Activated CD4-positive, alpha-beta T cell treated with anti-CD3 and anti-CD28 coated beads, Interleukin-2, amount 50 U/mL, for 48 hours (primary cell): Measurements from ENCODE around the gene THSD4.

Experiments
- DNase-seq, 2 experiments: peaks; one replicate each; pipeline ENCODE4 v3.0.0-alpha.2; 2020

THSD4 gene

DNA sequence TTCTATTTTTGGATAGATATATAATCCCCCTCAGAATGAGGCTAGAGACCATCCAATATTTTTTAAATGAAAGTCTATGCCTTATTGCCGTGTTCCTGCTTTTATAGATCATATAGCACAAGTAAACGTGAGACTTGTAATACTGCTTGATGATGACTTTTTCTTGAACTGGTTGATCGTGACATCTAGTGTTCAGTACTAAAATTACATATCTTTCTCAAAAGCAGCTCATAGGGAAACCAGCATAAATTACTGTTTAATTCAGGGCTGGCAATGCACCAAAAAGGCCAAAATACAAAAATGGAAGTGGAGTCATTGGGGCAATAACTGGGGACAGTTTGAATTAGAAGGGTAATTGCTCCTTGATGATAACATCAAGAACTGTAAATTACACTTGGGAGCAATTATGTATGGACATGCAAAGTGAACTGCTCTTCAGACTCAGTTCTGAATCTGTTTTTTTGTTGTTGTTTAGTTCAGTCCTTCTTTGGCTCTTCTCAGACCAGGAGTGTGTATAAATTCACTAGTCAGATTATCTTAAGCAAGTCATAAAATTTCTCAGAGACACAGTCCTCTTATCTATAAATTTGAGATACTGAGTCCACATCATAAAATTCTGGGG, 325.3 kb downstream of the THSD4 start:
- no peak for DNase-seq

DNA sequence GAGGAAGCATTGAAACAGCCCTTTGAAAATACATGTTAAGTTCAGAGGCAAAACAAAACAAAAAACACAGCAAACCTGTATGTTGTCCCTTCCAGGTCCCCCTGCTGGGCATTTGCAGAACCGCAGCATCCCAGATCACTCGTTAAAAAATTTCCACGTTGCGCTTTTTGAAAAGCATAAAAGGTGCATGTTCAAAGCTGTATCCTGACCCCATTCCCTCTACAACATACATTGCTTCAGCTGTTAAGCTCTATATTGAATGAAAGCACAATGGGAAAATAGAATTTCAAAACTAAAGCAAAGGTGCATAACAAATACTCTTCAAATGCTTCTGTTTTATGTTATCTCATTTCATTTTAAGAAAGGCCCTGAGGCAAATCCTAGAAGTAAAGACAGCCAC, 328.3 kb downstream of the THSD4 start:
- peak; percentile 56 to 61 for DNase-seq

DNA sequence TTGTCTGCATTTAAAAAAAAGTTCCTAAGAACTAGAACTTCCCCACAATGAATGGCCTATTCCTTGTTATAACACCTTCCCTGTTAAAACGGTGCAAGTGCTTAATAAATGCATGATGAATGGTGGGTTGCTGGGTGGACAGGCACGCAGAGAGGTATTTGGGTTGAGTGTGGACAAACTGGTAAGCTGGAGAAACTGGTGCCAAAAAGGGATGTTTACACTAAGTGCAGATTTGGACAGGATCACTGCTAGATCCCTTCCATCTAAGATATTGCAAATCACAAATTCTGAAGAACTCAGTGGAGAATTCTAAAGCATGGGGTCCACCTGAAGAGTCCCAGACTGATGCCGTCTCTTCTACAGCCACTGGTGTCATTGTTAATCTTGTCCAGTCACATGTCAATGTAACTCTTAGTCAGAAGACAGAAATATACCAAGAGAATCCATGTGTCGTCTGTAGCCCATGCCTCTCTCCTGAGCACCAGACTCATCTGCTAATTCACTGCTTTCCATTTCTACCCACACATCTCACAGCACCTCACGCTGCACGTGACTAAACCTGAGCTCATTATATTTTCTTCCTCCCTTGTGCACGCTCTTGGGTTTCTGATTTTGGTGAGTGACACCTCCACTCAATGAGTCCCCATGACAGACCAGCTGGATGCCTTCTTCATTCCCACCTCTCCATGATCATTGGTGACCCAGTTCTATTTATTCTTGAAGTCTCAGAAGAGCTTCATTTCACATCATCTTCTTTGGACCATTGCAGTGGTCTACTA, 328.9 kb downstream of the THSD4 start:
- no peak for DNase-seq

DNA sequence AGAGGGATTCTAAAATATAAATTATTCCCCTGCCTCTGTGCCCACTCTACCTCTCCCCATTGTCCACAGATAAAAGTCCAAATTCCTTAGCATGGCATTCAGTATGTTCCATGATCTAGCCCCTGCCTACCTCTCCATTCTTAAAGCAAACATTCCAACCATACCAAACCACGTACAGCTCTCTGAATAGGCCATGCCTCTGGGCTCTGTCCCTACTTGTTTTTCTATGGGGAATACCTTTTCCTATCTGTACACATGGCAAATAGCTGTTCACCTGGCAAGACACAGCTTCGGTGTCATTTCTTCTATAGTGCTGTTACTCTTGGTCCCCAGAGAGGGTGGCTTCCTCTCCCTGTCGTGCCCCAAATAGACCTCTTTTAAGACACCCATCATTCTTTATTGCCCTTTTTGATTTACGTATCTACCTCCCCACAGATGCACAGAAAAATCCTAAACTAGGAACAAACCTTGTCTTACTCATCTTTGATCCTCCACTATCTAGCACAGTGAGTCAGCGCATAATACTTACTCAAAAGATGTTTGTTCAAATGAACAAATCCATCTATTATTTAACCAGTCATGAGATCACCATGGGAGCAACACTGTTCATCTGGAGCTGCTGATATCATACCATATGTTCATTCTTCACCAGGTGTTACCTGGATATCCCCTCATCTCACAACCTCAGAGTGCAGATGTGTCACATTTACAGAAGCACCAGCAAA, 329.8 kb downstream of the THSD4 start:
- no peak for DNase-seq

DNA sequence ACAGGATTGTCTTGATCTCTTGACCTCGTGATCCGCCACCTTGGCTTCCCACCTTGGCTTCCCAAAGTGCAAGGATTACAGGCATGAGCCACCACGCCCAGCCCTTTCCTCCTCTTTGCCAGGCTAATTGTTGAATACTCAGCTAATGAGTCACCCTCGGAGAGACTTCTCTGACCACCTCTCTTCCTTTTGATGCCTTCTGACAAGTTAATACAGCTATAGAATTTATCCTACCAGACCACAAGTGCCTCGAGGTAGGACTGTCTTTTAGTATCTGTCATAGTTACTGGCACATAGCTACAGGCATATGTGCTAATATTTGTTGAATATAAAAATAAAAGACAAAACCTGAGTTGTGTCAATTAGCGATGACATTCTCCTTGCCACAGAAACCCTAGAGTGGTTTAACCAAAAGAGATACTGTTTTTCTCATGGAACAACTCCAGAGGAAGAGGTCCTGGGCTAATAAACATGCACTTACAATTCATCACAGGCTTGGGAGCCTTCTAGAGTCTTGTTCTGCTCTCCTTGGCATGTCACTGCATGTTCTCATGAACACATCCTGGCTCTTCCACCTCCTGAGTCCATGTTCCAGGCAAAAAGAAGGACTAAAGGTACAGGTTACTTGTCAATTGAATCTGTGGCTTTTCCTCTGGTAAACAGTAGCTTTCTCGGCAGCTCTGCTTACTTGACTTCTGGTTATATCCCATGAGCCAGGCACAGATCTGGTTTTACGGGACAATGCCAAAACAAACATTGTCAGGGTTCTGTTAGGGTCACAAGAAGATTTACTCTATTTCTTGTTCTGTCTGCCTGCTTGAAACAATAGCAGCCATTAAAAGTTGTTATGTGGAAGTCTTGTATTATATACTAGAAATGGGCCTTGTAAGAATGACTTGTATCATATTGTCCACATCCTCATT, 332.3 kb downstream of the THSD4 start:
- no peak for DNase-seq

DNA sequence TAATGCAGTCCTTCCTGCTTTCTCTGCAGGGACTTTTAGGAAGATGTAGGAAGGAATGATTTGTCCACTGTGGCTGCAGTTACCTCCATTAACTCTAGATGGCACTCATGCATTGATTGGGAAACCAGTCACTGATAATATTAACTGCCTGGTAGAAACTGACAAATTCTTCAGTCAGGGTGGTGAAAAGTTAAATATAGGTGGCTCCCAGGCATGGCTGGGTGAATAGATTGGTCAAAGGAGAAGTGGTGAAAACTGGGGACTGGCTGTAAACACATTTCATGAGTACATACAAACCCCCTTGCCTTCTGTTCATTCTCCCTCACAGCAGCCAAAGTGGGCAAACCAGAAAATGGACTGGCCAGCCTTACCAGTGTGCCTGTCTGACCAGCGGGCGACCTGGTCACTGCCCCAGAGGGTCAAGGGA, 333.4 kb downstream of the THSD4 start:
- no peak for DNase-seq

DNA sequence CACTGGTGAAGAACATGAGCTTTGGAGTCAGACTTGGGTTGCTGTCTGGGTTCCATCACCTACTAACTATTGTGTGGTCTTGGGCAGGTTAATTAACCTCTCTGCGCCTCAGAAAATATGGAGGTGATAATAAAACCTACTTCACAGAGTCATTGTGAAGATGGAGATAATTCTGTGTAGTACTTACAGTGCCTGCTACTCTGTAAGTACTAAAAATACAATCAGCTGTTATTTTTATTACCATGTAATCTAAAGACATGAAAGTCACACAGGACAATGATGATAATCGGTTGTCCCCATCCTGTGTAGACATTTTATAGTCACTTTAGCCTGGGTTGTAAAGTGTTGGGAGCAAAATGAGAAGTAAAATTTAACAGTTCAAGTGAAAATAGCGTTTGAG, 334.1 kb downstream of the THSD4 start:
- DNase-seq = no peak

DNA sequence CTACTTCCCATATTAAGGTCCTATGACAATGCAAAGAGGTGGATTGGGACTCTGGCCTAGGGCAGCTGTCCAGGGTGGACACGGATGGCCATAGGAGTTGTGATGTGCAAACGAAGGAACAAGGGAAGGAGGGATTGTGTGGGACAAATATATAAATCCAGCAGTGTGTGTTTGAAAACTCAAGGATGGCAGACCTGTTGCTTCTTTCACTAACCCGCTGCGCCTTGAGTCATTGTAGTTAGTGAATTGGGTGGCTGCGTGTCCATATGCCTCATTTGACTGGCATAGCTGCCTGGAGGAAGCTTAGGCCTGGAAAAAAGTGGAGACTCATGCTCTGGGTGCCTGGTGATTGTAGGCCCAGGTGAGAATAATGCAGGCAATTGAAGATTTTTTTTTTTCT, 334.7 kb downstream of the THSD4 start:
- DNase-seq = no peak

DNA sequence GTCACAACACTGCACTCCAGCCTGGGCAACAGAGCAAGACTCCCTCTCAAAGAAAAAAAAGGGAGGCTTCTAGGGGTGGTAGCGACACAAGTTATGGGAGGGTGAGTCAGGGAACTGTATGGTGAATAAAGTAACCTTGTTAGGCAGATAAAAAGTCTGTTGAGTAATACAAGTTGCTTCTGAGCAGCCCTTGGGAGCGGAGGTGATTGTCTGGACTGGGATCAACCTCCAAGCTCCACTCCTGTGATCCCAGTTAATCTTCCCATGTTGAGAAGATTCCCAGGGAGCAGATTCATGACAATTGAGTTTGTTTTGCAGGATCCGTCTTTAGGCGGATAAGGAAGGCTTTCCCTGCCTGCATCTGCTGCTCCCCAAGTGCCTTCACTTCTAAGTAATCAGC, 335.9 kb downstream of the THSD4 start:
- DNase-seq = no peak

DNA sequence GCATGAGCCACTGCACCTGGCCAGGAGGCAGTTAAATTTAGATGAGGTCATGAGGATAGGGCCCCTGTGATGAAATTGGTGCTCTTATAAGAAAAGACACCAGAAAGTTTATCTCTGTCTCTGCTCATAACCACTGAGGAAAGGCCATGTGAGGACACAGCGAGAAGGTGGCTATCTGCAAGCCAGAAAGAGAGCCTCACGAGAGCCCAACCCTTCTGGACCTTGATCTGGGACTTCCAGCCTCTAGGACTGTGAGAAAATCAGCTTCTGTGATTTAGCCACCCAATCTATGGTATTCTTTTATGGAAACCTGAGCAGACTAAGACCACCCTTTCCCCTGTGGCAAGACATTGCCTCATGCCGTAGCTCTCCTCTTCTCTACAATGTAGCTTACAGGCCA, 337.6 kb downstream of the THSD4 start:
- DNase-seq = no peak

DNA sequence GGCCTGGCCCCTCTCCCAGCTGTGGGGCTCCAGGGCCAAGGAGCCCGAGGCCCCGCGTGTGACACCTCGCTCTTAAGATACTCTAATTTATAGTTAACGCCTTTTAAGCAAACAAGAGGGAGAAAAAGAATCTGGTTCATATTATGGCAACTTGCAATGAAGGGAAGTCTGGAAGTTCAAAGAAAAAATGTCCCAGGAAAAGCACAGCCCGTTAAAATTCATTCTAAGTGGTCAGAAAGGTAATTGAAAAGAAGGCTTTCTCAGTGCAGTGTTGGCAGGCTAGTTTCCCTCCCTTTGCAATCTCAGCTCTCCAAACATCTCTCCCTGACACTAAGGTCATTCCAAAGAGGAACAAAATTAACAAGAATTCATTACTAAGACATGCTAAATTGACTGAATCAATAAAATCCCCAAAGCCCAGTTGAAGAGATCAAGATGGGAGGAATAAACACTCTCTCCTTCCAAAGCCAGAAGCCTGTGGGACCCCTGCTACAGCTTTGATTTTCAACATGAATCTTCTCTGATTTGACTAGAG, 339.3 kb downstream of the THSD4 start:
- DNase-seq = no peak

DNA sequence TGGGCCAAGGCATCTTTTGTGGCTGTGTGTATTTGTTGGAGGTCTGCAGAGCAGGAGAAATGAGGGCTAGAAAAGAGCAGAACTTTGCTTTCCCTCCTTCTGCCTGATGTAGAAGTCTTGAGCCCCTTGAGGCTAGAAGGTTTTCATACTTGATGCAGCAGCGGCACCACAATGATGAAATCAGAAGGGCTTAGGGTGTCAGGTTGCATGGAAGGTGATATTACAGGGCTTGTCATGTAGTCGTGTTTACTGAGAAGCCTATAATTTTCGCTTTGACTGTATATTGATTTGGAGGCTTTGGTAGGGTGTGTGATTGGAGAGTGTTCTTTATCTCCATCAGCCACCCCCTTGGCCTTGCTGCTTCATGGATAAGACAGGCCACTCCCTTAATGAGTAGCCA, 339.8 kb downstream of the THSD4 start:
- DNase-seq = no peak

DNA sequence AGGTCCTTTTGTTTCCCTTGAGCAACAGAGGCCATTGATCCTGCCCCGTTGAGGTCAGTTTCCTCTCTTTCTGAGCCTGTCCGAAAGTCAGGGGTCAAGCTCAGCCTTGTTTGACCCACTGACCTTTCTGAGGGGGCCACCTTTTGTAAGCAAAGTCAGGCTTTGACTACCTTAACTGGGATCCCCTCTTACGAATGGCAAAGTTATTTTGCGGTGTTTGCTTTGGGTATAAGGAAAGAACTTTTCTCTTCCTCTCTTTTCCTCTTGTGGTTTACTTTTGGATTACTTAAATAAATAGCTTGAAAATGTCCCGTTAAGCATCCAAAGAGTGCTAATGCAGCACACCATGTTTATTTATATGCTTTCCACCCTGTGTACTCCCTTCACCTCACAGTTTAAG, 340.6 kb downstream of the THSD4 start:
- DNase-seq = no peak

DNA sequence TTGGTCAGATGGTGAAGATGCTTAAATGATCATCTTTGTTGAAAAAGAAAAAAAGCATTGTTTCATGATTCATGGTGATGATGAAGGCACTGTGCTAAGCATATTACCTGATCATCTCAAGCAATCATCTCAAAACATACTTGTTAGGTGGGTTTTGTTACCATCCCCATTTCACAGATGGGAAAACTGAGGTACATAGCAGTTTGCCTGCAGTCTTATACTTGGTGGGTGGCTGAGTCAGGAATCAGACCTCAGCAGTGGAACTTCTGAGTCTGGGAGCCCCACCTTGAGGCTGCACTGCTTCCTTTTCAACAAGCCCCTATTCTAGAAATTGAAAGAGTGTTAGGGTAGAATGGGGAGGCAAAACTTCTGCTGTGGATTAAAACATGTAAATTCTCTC, 341.1 kb downstream of the THSD4 start:
- DNase-seq = no peak

DNA sequence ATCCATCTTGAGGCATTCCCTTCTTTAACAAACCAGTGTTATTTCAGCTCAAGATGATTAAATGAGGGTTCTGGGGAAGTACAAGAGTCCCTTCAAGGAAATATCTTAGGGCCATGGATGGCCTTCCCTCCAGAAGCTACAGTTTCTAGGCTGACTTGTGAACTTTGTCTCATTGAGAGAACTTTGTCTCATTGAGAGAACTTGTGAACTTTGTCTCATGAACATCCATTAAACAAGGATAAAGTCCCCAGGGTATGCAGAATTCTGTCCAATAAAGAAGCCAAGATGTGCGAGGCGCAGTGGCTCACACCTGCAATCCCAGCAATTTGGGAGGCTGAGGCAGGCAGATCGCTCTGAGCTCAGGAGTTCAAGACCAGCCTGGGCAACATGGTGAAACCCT, 341.5 kb downstream of the THSD4 start:
- DNase-seq = no peak

DNA sequence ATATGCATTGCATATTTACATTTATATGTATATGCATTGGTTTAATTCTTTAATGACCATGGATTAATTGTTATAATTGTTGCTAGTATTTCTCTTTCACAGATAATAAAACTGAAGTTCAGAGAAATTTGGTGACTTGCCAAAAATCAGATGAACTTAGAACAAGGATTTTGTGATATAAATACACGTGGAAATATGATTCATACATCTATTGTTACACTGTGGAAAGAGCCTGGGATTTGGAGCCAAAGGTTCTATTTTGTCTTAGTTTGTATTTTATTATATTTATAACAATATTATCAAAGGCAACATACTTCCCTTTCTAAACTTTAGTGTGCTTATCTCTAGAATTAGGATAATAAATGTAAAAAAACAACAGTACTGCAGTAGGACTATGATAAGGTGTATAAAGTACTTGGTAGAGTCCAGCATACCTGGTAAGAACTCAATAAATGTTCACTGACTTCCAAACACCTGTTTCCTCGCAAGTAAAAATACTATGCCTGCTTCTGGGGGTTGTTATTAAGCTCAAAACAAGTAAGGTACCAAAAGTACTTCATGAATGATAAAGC, 342.9 kb downstream of the THSD4 start:
- DNase-seq = no peak

DNA sequence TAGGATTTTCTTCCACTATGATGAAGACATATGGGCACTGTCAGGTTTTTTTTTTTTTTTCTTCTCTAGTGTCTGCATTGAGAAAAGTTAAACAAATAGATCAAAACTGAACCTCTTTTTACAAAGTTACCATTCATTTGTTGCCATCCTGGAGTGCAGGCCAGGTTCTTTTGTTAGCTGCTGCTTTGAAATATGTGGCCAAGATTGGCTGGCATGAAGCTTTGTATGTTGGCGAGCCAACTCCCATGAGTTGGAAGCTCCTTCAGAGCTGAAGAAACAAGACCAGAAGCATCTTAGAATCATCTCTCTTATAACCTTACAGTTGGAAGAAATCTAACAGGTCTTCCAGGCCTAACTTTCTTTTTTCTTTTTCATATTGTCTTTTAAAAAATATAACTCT, 346.5 kb downstream of the THSD4 start:
- no peak for DNase-seq

DNA sequence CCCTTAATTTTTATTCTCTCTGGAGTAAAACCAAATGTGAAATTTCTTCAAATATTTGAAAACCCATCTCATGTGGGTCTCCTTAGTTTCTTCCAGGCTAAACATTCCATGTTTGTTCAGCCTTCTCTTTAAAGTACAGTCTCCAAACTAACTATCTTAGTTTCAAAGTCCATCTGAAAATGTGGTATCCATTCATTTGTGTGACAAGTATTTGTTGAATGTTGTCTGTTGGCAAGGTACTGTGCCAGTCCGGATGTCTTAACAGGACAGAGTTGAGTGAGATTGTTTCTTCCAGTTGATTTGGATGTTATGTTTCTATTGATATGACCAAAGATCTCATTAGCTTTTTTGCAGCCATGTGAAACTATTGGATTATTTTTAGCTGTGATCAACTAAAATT, 347.4 kb downstream of the THSD4 start:
- no peak for DNase-seq

DNA sequence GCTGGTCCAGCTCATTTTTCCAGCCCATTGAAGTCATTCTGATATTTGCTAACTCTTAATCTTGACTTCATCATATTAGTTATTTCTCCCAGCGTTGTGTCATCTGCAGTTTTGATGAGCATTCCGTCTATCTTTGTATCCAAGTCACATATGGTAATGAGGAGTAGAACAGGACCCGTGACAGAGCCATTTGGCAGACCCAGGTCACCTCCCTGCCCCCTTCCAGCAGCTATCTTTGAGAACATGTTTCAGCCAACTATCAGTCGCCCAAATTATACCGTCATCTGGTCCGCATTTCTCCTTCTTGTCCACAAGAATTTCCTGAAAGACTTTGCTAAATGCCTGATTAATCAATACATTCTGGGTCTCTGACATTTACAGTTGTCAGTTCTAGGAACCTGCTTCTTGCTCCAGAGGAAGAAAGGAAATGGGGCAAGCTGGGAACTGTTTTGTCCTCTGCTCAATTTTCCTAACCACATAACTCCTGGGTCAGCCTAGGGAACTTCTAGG, 347.9 kb downstream of the THSD4 start:
- no peak for DNase-seq

DNA sequence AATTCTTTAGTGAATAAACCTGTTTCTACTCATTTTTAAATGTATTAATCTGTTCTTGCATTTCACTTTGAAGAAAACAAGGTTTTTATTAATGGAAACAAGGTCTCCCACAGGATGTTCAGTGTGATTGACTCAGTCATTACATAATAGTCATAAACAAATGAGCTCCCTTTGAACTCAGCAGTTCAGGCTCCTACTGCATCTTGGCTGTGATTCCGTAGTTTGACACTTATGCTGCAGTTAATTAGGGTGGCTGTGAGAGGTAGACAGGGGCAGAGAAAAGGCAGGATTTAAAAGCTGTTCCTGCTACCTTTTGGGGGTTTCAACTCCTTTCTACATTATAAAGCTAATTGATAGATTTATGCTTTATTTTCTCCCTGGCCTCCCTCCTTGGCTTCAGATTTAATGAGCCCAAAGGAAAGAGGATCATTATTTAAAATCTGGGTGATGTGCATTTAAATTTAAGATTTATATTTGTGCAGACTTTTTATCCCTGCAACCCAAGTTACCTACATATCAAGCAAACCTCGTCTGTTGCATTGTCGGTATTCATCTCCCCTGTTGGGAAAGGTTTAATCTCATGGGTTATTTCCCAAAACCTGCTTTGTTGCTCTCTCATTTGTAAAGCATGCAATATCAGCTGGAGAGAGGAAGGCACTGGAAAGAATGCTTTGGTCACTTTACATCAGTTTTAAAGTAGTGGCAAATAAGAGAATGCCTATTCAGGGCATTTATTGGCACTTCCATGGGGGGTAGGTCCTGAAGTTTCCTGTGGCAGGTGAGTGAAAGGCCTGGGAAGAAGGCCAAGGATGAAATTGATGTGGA, 350.1 kb downstream of the THSD4 start:
- no peak for DNase-seq

DNA sequence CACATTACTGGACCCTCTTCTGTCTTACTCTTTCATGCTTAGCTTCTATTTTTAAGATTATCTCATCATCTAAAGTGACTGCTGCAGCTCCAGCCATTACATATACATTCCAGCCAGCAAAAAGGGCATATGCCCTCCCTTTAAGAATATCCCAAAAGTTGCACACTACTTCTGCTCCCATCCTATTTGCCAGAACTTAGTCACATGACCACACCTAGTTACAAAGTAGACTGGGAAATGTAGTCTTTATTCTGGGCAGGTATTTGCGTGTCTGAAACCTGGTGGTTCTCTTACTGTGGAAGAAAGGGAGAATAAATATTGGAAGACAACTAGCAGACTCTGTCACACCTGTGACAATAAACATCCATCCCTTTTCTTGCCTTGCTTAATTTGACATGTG, 353.4 kb downstream of the THSD4 start:
- no peak for DNase-seq
